HG03108 (cell line): ENCODE data around the gene CSTF1.
"Not testable (repeated sequence)": the region's sequence is repeated elsewhere in the genome, so short reads cannot be mapped to it uniquely, and the experiment has no call there.

Experiments used
- ATAC-seq: cut with Tn5 transposase; IDR thresholded peaks from one replicate; pipeline ENCODE4 v1.9.1; 2021; ENCODE audit warnings: moderate library complexity; ENCODE audit not compliant: unreplicated experiment

Gene CSTF1

GRCh38 chr20:56368351-56369134, 23.9 kb upstream of the CSTF1 start:
- ATAC-seq = no peak

GRCh38 chr20:56369179-56369578, 23.3 kb upstream of the CSTF1 start:
- ATAC-seq = no peak

GRCh38 chr20:56371977-56372376, 20.5 kb upstream of the CSTF1 start:
- ATAC-seq = no peak

DNA sequence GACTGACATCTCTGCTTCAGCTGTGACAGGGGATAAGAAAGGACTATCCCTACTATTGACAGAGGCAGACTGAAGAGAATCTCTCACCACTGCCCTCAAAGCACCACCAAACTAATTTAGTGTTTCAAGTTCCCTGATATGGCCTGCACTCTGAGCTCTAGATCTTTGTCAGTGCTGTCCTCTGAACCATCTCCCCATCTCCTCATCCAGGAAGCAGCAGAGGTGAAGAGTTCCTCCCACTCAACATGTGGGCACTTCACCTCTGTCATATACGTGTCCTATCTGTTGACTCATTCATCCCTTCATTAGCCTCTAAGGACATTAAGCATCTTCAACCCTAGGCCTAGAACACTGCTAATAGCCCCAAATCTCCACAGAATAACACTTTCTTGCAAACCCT, 19.6 kb upstream of the CSTF1 start:
- ATAC-seq = no peak

GRCh38 chr20:56373942-56374341, 18.5 kb upstream of the CSTF1 start:
- no peak for ATAC-seq

DNA sequence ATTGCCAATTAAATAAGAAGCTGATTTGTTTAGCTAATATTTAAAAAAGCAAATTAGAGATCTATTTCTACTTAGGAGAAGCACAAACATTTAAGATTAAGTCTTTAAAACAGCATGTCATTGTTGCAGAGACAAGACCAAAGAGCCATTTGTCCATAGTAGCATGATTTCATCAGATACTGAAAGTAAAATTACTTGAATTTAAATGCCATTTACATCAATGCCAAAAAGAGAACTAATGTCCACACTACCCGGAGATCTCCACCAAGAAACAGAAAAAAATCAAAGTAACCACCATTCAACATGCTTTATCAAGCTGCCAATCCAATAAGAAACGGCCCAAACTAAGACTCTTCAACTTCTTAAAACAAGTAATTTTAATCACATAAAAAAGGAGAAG, 16.1 kb upstream of the CSTF1 start:
- ATAC-seq = no peak

DNA sequence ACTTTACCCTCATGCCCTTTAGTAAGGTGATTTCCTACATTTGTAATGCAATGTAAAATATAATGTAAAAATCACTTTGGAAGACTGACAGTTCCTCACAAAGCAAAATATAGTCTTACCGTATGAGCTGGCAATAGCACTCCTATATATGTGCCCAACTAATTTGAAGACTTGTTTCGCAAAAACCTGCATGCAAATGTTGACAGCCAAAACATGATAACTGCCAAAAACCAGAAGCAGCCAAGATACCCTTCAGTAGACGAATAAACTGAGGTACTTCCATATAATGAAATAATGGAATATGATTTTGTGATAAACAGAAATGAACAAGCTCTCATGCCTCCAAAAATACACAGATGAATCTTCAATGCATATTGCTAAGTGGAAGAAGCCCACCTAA, 14.1 kb upstream of the CSTF1 start:
- ATAC-seq = no peak

DNA sequence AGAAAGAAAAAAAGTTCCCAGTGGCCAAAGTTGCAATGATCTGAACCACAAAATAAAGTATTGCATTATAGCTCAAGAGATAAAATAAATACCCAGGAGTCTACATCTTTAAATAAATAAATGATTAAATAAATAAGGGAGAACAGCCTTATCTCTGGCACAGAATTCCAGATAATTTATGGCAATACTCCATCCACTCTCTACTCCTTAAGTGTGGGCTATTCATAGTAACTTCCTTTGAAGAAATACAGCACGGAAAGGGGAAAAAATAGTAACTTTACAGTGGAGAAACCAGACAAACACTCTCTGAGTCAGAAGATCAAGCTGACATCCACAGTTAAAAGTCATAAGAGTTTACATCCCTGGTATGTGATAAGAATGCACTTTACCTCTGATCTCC, 12.1 kb upstream of the CSTF1 start:
- ATAC-seq = no peak

DNA sequence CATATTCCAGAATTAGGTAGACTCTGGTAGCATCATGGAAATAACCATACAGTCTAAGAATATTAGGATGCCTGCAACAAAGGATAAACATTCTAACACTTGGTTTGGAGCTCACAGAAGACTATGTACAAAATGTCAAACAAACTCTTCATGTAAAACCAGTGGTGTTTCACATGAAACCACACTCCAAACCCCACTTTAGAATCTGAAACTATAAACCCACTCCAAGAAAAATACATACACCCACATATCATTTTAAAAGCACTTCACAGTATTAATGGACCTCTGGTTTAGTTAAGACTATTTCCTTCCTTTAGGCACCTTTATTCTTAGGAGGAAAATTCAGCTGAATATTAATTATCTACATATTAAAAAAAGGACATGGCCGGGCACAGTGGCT, 10.9 kb upstream of the CSTF1 start:
- ATAC-seq = no peak

DNA sequence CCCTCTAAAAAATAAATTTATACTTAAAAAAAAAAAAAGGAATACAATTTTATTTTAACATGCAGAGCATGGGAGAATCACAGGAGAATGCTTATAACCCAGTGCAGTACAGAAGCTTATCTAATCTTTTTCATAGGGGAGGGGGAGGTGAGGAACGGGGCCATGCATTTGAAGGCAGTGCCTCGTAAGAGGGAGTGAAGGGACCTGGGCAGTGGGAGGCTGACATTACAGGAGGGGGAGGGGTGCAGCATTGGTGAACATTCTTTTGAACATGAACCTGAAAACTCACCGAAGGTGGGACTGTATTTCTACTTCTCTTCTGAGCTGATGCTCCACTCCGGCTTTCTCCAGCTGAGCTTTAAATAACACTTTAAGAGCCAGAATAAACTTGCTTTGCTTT, 9.7 kb upstream of the CSTF1 start:
- ATAC-seq = no peak

DNA sequence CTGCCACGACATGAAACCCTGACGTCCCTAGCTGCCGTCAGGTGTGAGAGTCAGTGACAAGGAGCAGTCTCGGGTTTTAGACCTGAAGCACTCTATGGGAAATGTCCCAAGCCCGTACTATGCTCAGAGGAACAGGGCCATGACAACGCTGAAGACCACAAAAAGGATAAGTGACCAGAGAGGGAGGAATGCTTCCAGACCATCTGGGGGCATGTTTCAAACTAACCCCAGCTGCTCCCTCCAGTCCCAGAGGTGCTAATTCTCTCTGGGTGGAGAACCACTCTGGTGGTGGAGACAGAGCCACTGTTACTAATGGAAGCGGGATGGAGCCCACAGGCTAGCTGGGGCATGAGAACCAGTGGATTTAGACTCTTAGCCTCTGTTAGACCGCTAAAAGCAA, 9.1 kb upstream of the CSTF1 start:
- no peak for ATAC-seq

- ATAC-seq = no peak
These were observed 7.3 kb upstream of the CSTF1 start for GRCh38 chr20:56385130-56385529.

DNA sequence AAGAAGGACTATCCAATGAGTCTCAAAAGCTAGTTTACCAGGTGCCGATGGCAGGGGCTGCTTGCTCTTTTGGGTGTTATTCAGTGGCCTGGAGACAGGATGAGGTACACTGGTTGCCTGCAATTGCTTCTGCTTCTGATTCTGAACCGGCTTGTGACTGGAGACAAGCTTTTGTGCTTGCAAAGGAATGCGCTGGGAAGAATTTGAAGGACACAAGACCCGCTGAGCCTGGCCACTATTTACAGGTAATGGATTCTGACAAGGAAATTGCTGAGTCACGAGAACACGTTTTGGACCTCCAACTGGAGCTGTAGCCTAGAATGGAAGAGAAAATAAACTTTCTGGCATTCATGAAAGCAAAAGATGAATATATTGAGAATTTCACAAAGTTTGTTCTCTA, 6.2 kb upstream of the CSTF1 start:
- no peak for ATAC-seq

DNA sequence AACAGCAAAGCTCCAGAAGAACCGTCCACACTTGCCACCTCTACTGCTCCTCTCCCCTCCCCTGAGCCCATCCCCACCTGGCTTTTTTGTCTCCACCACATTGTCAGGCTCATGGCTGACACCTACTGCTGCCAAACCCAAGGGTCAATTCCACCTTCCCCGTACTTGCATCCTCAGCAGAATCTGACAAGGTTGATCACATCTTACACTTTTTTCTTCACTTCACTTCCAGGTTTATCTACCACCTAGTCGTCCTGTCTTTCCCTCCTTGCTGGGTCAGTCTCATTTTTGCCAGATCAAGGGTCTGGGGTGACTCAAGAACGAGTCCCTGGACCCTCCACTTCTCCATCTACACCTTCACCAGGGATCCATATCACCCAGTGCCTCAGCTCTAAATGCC, 3.6 kb upstream of the CSTF1 start:
- ATAC-seq = no peak

- ATAC-seq = no peak
These were observed 2.6 kb upstream of the CSTF1 start for GRCh38 chr20:56389807-56390206.

DNA sequence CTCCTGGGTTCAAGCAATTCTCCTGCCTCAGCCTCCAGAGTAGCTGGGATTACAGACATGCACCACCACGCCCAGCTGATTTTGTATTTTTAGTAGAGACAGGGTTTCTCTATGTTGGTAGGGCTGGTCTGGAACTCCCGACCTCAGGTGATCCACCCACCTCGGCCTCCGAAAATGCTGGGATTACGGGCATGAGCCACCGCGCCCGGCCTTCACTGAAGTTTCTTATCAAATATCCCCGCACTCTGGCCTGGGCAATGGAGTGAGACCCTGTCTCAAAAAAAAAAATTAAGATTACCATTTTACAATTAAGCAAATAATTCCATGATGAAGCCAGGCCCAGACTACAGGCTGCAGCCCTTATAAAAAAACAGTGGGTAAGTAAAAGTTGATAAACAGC, 2.0 kb upstream of the CSTF1 start:
- not testable (repeated sequence) for ATAC-seq

DNA sequence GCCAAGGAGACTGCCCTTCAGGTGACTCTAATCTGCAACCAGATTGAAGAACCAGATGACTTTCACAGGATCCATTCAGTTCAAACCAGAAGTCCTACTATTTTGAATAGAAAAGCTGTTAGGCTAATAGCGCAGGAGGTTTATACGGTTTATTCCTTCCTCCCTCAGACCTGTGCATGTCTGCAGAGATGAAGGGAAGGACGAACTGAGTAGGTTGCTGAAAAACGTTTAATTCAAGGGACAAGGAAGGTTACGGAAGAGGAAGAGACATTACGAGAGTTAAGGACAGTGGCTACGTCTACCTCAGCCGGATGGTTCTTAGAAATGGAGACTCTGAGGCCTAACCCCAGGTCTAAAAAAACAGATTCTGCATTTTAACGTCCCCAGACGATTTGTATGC, 1.4 kb upstream of the CSTF1 start:
- ATAC-seq = no peak

DNA sequence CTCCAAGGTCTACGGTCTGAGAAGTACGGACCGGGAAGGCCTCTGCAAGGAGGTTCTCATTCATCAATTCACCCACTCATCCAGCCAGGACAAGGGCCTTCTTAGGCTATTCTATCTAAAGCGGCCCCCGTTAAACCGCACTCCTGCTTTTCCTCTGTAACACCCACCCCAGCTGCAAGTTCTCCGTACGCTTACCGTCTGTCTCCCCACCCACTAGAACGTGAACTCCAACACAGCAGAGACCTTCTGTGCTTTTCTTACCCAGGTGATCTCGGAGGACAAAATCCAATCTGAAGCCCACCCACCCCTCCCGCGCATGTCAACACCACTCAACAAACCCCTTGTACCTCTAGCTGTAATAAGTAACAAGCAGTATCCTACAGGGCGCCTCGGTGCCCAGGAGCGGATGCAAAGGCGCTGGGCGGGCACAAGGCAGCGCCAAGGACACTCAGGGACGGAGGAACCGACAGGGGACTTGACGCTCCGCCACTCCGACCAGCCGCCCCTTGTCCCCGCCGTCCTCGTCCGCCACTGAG, 781 bp upstream of the CSTF1 start:
- ATAC-seq = peak; percentile 18

DNA sequence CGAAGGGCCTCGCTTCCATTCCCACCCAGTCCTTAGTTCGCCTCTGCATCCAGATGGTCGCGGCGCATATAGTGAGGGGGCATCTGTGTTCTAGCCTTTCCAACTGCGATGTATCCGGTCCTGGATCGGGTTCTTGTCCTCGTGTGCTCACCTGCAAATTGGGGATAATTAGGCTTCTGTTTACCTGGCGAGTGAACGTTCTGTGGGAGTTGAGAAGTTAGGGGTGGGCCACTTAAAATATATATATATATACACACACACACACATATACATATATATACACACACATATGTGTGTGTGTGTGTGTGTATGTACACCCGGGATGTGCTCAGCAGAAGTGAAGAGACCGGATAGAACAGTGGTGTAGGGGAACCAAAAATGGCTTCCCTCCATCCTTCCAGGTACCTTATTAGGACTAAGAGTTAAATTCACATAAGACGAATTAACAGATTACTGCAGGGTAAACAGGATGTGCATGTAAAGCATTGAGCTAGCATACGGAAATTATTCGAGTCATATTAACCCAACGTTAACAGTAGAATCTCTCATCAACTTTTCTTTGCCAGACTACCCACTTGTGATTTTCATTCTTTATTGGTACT, 537 bp downstream of the CSTF1 start:
- no peak for ATAC-seq

GRCh38 chr20:56393653-56394052, 1.2 kb downstream of the CSTF1 start:
- ATAC-seq = no peak

DNA sequence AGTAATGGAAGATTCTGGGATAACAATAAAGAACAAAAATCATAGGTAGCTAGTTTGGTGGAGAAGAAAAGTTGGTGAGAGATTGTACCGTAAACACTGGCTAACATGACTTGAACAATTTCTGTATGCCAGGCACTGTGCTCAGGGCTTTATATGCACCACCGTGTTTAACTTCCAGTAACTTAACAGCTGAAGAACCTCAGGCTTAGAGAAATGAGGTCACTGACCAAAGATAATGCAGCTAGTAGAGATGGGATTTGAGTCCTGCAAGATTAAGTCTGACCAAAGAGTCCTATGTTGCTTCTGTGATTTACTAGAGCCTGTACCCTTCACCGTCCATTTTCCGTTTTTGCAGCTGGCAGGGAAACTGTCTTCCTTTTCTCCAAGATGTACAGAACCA, 2.7 kb downstream of the CSTF1 start:
- no peak for ATAC-seq

GRCh38 chr20:56400001-56400640, 7.7 kb downstream of the CSTF1 start:
- no peak for ATAC-seq
